ENCODE data around the gene NOL9.

The NOL9 gene

GRCh38 chr1:6505367-6506209, 48.7 kb downstream of the NOL9 start:
- H3K36me3 ChIP-seq (ENCODE audit: control insufficient read depth, insufficient read depth, low read length), result no peaks in the 10 kb centered on the region
- no peaks in the 10 kb centered on the region for H3K27me3 ChIP-seq (replicated peaks; ENCODE audit: control insufficient read depth, insufficient read depth, low read length, poor library complexity, severe bottlenecking)
- H3K4me3 ChIP-seq (ENCODE audit: insufficient read depth, low read depth, low read length, poor library complexity, severe bottlenecking), result no peak overlapping the region
- no peak for DNase-seq
- H3K4me1 ChIP-seq (ENCODE audit: control insufficient read depth, insufficient read depth, low read length, poor library complexity, severe bottlenecking), result no peaks in the 10 kb centered on the region
- no peak overlapping the region for H3K27ac ChIP-seq (ENCODE audit: insufficient read depth, low read length, poor library complexity, severe bottlenecking)
- H3K9me3 ChIP-seq (ENCODE audit: control insufficient read depth, low read length), result no peaks in the 10 kb centered on the region

DNA sequence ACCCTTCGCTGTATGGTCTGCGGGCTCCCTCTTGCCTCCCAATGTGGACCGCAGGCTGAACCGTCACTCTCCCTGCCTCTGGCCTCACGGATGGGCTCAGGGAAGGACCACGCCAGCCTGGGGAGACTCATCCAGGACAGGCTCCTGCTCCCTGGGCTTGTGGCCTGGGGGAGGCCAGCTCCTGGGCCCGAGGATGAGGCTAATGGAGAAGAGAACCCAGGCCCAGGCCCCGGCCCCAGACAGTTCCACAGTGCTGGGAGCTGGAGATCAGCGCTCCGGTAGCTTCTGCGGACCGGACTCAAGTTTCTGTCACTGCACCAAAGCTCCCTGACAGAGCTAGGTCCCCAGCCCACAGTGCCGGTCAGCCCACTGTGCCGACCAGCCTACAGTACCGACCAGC, 49.4 kb downstream of the NOL9 start:
- no peak overlapping the region for H3K27ac ChIP-seq (ENCODE audit: insufficient read depth, low read length, poor library complexity, severe bottlenecking)
- H3K4me1 ChIP-seq (ENCODE audit: control insufficient read depth, insufficient read depth, low read length, poor library complexity, severe bottlenecking), result no peaks in the 10 kb centered on the region
- H3K9me3 ChIP-seq (ENCODE audit: control insufficient read depth, low read length), result no peaks in the 10 kb centered on the region
- no peaks in the 10 kb centered on the region for H3K27me3 ChIP-seq (replicated peaks; ENCODE audit: control insufficient read depth, insufficient read depth, low read length, poor library complexity, severe bottlenecking)
- H3K4me3 ChIP-seq (ENCODE audit: insufficient read depth, low read depth, low read length, poor library complexity, severe bottlenecking), result no peak overlapping the region
- H3K36me3 ChIP-seq (ENCODE audit: control insufficient read depth, insufficient read depth, low read length), result no peaks in the 10 kb centered on the region
- no peak for DNase-seq

DNA sequence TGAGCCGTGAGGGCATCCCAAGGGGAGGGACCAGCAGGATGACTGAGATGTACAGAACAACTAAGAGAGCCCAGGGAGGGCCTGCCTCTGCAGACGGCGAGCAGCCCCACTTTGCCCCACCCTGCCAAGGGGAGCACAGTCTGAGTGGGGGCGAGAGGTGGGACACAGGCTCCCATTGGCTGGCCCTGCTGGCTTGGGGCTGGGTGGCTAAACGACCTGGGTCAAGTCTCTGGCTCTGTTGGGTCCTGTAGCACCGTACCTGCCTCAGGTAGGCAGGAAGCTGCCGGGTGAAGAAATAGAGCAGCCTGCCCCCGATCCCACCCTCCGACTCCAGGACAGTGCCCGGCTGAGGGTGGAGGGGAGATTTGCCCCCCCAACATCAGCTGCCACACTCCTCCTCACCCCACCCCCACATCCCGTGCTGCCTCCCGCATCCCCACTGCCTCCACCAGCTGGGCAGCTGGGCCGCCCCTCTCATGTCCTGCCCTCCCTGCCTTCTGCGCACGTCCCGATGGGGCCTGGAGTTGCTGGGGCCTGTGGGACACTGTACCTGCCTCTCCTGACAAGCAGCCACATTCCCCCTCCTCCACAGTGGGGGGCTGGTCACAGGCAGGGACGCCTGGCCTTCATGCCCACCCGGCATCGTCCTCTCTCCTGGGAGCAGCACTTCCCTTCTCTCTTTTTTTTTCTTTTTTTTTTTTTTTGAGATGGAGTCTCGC, 50.3 kb downstream of the NOL9 start:
- no peak for DNase-seq
- H3K27ac ChIP-seq (ENCODE audit: insufficient read depth, low read length, poor library complexity, severe bottlenecking), result no peak overlapping the region
- H3K9me3 ChIP-seq (ENCODE audit: control insufficient read depth, low read length), result no peaks in the 10 kb centered on the region
- no peak overlapping the region for H3K4me3 ChIP-seq (ENCODE audit: insufficient read depth, low read depth, low read length, poor library complexity, severe bottlenecking)
- H3K4me1 ChIP-seq (ENCODE audit: control insufficient read depth, insufficient read depth, low read length, poor library complexity, severe bottlenecking), result no peaks in the 10 kb centered on the region
- no peaks in the 10 kb centered on the region for H3K27me3 ChIP-seq (replicated peaks; ENCODE audit: control insufficient read depth, insufficient read depth, low read length, poor library complexity, severe bottlenecking)
- H3K36me3 ChIP-seq (ENCODE audit: control insufficient read depth, insufficient read depth, low read length), result no peaks in the 10 kb centered on the region

DNA sequence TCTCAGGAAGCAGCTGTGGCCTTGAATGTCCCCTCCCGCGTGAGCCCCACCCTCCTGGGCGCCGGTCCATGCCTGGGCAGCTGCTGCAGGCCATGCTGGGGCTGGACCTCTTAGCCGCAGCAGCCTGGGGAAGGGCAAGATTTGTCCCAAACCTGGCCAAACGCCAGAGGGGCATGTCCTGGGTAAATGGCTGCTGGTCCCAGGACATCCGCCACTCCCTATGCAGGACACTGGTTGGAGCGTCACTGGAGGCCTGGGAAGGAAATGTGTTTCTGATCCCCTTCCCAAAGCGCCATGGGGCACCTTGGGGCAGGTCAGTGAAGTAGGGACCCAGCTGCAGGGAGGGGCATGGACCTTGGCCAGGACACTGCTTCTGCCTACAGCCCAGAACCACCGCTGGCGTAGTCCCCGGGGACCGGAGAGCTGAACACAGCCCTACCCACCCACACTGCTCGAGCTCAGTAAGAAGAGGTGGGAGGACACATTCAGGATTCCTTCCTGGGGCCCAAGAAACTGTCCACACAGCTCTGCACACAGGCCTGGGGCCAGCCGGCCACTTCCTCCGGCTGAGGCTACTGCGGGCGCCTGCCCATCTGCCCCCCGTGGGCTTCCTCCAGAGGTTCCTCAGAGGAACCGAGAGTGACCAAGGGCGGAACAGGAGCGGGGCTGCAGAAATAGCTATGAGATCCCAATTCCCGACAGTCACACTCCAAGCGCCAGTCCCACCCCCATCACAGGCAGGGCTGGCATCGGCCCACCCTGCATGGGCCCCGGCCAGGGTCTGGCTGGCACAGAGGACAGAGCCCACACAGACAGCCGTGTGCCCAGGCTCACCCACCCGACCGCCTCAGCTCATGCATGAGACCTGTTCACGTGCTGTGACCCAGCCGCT, 52.1 kb downstream of the NOL9 start:
- Histone ChIP-seq H3K4me3 (ENCODE audit: insufficient read depth, low read depth, low read length, poor library complexity, severe bottlenecking) (no peak overlapping the region), H3K27me3 (replicated peaks; ENCODE audit: control insufficient read depth, insufficient read depth, low read length, poor library complexity, severe bottlenecking) (no peaks in the 10 kb centered on the region), H3K4me1 (ENCODE audit: control insufficient read depth, insufficient read depth, low read length, poor library complexity, severe bottlenecking) (peaks cover 9% of the 10 kb centered on the region), H3K9me3 (ENCODE audit: control insufficient read depth, low read length) (no peaks in the 10 kb centered on the region), H3K36me3 (ENCODE audit: control insufficient read depth, insufficient read depth, low read length) (no peaks in the 10 kb centered on the region), H3K27ac (ENCODE audit: insufficient read depth, low read length, poor library complexity, severe bottlenecking) (no peak overlapping the region)
- DNase-seq, result no peak

- no peak for DNase-seq
- H3K4me1 ChIP-seq (ENCODE audit: control insufficient read depth, insufficient read depth, low read length, poor library complexity, severe bottlenecking), result peaks cover 15% of the 10 kb centered on the region
- no peak overlapping the region for H3K4me3 ChIP-seq (ENCODE audit: insufficient read depth, low read depth, low read length, poor library complexity, severe bottlenecking)
- H3K27ac ChIP-seq (ENCODE audit: insufficient read depth, low read length, poor library complexity, severe bottlenecking), result no peak overlapping the region
- H3K36me3 ChIP-seq (ENCODE audit: control insufficient read depth, insufficient read depth, low read length), result no peaks in the 10 kb centered on the region
- H3K9me3 ChIP-seq (ENCODE audit: control insufficient read depth, low read length), result no peaks in the 10 kb centered on the region
- no peaks in the 10 kb centered on the region for H3K27me3 ChIP-seq (replicated peaks; ENCODE audit: control insufficient read depth, insufficient read depth, low read length, poor library complexity, severe bottlenecking)
These were observed 53.0 kb downstream of the NOL9 start for GRCh38 chr1:6501279-6501813.

GRCh38 chr1:6500544-6501278, 53.6 kb downstream of the NOL9 start:
- Histone ChIP-seq H3K4me1 (ENCODE audit: control insufficient read depth, insufficient read depth, low read length, poor library complexity, severe bottlenecking) (peaks cover 15% of the 10 kb centered on the region), H3K36me3 (ENCODE audit: control insufficient read depth, insufficient read depth, low read length) (no peaks in the 10 kb centered on the region), H3K27me3 (replicated peaks; ENCODE audit: control insufficient read depth, insufficient read depth, low read length, poor library complexity, severe bottlenecking) (no peaks in the 10 kb centered on the region), H3K4me3 (ENCODE audit: insufficient read depth, low read depth, low read length, poor library complexity, severe bottlenecking) (no peak overlapping the region), H3K9me3 (ENCODE audit: control insufficient read depth, low read length) (no peaks in the 10 kb centered on the region), H3K27ac (ENCODE audit: insufficient read depth, low read length, poor library complexity, severe bottlenecking) (no peak overlapping the region)
- no peak for DNase-seq

- no peaks in the 10 kb centered on the region for H3K27me3 ChIP-seq (replicated peaks; ENCODE audit: control insufficient read depth, insufficient read depth, low read length, poor library complexity, severe bottlenecking)
- H3K4me1 ChIP-seq (ENCODE audit: control insufficient read depth, insufficient read depth, low read length, poor library complexity, severe bottlenecking), result peaks cover 15% of the 10 kb centered on the region
- H3K9me3 ChIP-seq (ENCODE audit: control insufficient read depth, low read length), result no peaks in the 10 kb centered on the region
- H3K4me3 ChIP-seq (ENCODE audit: insufficient read depth, low read depth, low read length, poor library complexity, severe bottlenecking), result no peak overlapping the region
- no peaks in the 10 kb centered on the region for H3K36me3 ChIP-seq (ENCODE audit: control insufficient read depth, insufficient read depth, low read length)
- no peak for DNase-seq
- no peak overlapping the region for H3K27ac ChIP-seq (ENCODE audit: insufficient read depth, low read length, poor library complexity, severe bottlenecking)
These were observed 55.0 kb downstream of the NOL9 start for GRCh38 chr1:6499296-6499695.

DNA sequence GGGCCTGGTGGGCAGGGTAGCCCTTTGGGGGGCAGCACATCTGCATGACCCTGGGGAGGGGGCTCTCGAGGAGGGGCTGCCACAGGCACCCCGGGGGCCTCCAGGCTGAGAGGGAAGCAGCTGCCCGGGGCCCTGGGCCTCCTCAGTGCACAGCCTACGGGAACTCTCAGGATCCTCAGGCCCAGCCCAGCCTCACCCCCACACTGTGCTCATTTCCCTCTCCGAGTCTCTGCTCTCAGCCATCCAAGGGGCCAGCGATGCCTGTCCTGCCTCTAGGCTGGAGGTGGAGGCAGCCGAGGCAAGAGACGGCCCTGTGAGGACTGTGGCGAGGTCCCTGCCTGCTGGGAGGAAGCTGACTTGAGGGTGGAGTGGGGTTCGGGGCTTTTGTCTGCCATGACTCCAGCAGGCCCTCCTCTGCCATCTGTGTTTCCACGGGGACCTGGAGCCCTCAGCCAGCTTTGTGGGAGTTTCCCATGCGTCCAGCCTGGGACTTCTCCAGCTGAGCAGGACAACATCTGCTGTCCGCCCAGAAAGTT, 55.7 kb downstream of the NOL9 start:
- DNase-seq, result no peak
- Histone ChIP-seq H3K9me3 (ENCODE audit: control insufficient read depth, low read length) (no peaks in the 10 kb centered on the region), H3K4me1 (ENCODE audit: control insufficient read depth, insufficient read depth, low read length, poor library complexity, severe bottlenecking) (peaks cover 15% of the 10 kb centered on the region), H3K27ac (ENCODE audit: insufficient read depth, low read length, poor library complexity, severe bottlenecking) (no peak overlapping the region), H3K36me3 (ENCODE audit: control insufficient read depth, insufficient read depth, low read length) (no peaks in the 10 kb centered on the region), H3K27me3 (replicated peaks; ENCODE audit: control insufficient read depth, insufficient read depth, low read length, poor library complexity, severe bottlenecking) (no peaks in the 10 kb centered on the region), H3K4me3 (ENCODE audit: insufficient read depth, low read depth, low read length, poor library complexity, severe bottlenecking) (no peak overlapping the region)

Measured in effector memory CD4-positive, alpha-beta T cell (primary cell).